CD4-positive, alpha-beta T cell treated with Interleukin-4 for 1 hour (primary cell): ENCODE measurements around the gene DLGAP1.
A peak's percentile ranks its signal among the peaks of the same experiment; 100 is the strongest.
"Not testable (repeated sequence)": the region's sequence is repeated elsewhere in the genome, so short reads cannot be mapped to it uniquely, and the experiment has no call there.

ENCODE experiments used
- DNase-seq, 2 donors: peaks; one replicate each; pipeline ENCODE4 v3.0.0-alpha.2; 2020 to 2022

The DLGAP1 gene

DNA sequence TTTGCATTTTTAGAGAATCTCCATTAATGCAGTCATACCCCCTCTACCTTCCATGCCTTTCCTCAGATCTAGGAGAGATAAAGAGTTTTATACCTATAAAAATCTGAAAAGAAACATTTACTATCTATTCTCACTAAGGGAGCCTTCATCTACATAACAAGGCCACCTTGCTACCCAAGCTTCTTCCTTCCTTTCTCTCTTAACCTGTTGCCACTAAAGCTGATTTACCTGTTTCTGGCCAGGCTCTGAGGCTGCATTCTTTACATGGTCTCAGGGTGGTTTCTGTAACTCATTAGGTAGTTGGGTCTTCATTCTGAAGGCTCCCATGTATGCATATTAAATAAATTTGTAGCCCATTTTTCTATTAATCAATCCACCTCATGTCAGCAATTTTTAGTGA, 391.6 kb downstream of the DLGAP1 start:
- no peak for DNase-seq

DNA sequence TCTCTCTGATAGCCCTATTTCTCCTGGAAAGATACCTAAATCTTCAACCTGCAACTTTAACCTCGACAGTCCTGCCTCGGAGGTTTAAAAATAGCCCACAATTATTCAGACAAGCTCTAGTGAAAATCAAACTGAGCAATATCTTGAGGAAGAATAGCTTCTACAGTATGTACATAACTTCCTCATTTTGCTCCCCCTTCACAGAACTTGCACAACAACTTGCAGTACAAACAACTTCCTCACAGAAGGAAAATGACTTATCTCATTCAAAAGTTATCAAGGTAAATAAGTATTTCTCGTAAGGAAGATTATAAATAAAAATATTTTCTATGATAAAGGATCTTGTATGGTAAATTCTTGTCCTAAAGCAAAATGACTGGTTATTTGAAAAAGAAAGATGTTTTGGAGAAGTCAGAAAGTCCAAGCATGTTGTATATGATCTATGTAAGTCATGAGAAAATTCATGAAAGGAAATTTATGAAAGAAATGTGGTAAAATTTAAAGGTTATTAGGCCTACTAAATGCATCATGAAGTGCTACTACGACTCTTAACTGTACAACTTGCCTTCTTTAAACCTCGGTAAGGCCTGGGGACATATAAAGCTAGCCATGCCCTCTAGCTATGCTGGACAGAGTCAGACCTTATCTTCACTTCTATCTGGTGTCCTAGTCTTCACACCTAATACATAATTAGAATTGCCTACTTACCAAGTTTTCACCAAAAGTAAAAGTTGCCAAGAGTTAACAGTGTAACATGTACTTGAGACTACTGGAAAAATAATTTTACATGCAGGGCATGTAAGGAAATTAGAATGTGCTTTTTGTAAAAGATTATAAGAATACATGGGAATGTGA, 394.5 kb downstream of the DLGAP1 start:
- DNase-seq: no peak

- DNase-seq: no peak
These were observed 396.9 kb downstream of the DLGAP1 start for GRCh38 chr18:4058179-4058578.

GRCh38 chr18:4040391-4041092, 414.6 kb downstream of the DLGAP1 start:
- DNase-seq: no peak

- DNase-seq: no peak
These were observed 419.6 kb downstream of the DLGAP1 start for GRCh38 chr18:4035521-4035920.

GRCh38 chr18:4034815-4035214, 420.3 kb downstream of the DLGAP1 start:
- DNase-seq: not testable (repeated sequence)

- no peak for DNase-seq
These were observed 428.6 kb downstream of the DLGAP1 start for GRCh38 chr18:4026542-4026941.

DNA sequence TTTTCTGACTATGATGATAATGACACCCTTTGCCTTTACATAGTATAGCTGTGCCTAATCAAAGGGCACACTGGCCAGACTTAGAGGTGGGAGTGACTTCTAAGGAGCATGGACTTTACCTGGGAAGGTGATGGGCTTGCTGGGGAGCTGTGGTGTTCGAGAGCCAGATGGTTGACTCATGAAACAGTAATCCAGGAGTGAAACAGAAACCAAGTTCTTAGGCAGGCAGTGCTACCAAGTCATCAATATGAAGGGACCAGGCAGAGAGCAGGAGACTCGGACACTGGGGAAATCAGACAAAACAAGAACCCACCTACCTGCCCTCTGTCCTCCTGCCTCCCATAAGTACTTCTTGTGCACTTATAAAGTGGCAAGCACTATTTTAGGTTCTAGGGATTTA, 430.4 kb downstream of the DLGAP1 start:
- no peak for DNase-seq

DNA sequence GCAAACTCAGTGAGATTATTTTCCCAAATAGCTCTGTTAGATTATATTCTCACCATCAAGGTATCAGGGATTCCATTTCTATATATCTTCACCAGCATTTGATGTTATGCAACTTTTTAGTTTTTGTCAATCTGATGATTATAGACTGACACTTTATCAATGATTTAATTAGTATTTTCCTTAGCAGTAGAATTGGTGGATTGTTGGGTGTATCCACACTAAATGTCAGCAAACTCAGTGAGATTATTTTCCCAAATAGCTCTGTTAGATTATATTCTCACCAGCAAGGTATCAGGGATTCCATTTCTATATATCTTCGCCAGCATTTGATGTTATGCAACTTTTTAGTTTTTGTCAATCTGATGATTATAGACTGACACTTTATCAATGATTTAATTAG, 432.4 kb downstream of the DLGAP1 start:
- not testable (repeated sequence) for DNase-seq

DNA sequence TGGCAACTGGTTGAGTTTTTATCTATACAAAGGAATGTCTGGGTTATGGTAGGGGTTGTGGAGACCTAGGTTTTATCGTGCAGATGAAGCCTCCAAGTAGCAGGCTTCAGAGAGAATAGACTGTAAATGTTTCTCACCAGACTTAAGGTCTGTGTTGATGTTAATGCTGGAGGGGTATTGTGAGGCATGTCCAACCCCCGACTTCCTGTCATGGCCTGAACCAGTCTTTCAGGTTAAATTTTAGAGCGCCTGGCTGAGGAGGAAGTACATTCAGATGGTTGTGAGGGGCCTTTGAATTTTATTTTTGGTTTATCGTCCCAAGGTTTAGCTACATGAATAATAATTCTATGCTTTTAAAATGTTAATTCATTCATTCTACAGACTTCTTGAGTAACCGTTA, 435.1 kb downstream of the DLGAP1 start:
- no peak for DNase-seq

DNA sequence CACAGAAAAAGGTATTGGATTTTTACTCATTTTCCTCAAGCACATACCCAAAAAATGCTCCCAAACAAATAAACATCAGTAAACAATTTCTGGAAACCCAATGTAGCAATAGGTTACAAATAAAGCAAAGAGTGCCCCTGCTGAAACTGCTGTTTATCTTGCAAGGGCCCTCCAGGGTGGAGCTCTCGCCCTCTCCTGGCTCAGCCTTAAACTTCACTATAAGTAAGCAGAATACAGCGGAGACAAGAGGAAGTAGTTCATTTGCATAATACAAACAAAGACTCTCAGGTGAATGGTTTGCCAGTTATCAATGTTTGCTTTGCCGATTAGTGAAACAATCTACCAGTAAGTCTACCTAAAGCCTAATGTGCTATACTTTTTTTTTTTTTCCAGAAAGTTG, 437.6 kb downstream of the DLGAP1 start:
- peak in 1 of 2 donors; percentile 7 for DNase-seq

DNA sequence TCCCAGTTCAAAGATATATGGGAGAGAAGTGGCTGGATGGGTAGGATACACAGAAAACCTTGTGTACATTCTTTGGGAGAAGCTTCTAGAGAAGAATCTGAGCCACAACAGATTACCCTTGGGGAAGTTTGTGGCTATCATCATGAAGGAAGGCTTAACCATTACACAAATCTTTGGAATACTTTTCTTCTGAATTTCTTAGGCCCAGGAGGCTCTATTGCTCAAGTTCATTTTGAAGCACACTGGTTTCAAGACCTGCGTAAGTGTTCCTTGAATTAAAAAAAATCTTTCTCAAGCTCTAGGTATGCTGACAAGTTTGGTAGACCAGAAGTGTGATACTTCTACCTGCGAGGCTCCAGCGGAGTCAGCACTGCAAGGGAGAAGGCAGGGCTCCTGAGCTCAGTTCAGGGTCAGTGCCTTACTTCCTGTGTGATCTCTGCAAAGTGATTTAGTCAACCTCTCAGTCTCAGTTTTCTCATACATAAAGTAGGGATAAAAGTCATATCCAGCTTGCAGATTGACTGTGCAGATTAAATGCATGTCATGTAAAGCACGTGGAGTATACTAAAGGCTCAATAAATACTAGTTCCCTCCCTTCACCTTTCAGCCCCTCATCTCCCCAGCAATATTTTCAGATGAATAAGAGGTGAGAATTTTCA, 438.6 kb downstream of the DLGAP1 start:
- DNase-seq: no peak

DNA sequence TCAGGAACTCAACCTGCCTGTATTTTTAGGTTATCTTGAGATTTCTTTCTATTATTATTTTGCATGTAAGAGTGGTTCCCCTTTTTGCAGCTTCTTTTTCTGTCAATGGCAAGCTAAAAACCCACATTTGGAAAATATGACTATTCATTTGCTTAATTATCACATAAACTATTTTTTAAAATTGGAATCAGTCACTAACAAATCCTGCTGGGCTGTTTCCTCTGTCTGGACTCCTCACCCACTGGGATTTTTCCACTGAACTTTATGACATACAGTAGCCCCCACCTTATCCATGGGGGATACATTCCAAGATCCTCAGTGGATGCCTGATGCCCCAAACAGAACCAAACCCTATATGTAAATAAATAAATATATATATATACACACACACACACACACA, 447.3 kb downstream of the DLGAP1 start:
- no peak for DNase-seq

GRCh38 chr18:4004183-4004829, 450.8 kb downstream of the DLGAP1 start:
- no peak for DNase-seq

GRCh38 chr18:3998698-3999333, 456.3 kb downstream of the DLGAP1 start:
- peak in 1 of 2 donors; percentile 26 for DNase-seq

DNA sequence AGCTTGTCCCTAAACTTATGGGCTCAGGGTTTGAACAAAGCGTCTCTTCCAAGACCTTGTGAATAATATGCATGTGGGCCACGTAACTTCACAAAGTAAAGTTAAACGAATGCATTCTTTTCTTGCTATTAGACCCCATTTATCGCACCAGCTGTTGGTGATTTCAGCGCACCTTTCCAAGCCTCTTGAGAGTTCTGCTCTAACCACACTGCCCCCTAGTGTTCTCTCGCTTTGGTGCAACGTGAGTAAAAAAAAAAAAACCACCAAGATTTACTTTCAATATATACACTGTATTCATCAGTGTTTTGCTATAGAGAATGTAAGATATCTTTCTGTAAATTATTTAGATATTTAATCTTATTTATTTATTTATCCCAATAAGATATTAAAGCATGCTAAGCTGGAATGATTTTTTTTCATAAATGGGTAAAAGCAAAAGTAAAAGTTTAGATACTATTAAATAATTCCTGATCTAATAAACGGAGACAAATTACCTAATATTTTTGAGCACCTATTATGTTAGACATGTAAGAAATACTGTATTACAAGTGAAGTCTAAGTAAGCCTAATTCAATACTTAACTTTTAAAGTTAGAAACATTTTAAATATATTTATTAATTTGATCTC, 459.5 kb downstream of the DLGAP1 start:
- peak; percentile 19 to 53 for DNase-seq

DNA sequence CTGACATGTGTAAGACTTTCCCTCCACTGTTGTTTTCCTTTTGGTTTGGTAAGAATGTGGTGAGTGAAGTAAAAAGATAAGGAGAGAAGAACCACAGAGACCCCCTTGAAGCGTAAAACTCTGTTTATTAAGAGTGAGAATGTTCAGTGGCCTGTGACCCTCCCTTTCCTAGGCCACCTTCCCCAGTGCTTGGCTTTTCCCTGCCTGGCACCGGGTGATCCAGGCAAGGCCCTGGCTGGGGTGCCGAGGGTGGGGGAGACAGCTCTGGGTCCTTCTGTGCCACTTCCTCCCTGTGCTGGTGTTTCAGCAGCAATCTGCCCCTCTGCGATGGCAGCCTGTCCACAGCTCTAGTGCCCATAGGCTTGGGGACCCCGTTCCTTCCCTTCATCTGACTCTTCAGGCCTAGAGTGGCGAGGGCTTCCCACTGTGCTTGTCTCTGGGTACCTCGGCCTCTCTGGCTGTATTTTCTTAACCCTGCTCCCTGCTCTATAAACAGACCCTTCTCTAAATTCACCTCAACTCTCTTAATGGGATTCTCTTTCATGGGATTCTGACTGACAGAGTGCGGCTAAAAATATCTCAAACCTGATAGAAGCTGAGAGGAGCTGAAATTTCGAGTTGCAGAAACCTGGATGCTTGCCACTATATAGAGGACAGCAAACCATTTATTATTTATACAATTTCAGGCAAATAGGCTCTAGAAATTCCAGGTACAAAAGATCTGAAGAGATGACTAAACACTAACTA, 461.0 kb downstream of the DLGAP1 start:
- DNase-seq: no peak

DNA sequence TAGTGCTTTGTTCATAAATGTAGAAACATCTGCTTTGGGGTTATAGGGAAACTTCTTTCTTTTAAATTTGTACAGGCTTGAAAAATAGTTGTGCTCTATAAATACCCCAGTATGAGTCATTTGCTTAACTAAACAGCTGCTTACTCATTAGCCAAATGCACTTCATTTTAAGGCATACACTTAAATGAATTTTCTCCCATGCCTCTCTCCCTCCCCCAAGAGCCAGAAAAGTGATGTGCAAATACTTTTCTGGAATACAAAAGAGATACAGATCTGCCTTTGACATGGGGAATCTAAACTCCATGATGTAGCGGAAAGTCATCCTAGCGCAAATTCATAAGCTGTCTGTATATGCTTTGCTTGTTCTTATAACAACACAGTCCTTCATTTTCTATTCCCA, 469.4 kb downstream of the DLGAP1 start:
- DNase-seq: no peak

DNA sequence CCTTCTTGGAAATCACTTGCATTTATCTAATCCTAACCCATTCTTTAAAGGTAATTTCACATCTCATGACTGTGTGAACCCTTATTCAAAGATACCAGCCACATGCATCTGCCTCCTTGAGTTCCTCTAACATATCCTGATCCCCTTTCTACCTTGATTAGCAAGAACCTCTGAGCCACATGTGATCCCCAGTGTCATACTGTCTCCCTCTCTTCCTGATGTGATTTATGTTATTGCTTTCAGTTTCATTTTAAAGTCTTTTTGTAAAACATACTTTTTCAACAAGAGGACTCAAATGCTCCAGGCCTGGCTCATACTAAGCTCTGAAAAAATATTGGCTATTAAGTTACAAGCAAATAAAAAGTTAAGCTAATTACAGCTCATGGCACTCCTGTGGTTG, 470.1 kb downstream of the DLGAP1 start:
- DNase-seq: peak in 1 of 2 donors; percentile 9

DNA sequence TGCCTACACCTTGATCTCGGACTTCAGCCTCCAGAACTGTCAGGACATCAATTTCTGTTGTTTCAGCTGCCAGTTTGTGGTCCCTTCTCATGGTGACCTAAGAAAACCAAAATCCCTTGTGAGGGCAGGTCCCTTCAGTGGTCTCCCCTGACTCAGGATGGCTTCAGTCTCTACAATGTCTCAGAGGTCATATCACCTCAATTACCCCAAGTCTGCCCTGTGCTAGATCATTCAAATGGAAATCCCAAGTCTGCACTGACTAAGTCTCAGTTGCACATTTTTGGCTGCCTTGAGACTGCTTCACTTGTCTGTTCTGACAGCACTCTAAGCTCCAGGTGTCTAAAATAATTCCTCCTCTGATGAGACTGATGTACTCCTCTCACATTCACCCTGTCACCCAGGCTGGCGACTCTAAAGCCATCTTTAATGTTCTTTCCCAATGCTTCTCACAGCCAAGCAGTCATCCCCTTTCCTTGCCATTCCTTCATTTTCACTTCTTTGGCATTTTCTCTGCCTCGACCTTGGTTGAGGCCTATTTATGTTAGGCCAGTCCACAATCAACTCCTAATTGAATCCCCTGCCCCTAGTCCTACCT, 470.8 kb downstream of the DLGAP1 start:
- DNase-seq: no peak

DNA sequence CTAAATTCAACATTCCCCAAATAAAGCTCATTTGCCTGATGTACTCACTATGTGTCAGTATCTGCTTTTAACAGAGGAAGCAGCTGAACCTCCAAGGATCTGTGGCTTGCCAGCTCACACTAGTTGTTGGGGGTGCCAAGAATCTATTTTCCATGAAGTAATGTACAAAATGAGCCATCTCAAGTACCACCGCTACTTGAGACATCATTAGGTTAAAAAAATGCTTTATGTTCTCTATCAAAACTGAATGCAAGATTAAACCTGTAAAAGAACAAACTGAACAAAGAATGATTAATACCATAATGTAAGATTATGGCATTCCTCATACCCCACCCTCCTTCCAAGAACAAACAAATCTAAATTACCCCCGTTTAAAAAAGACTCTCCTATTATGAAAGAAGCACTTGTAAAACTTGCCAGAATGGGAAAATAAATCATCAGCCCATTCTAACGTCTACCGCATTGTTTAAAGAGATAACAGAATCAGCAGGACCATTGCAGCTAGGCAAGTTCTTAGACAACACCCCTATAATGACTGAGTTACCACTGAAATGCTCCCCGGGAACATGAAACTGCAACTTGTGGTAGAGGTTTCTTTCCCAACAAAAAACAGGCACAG, 471.6 kb downstream of the DLGAP1 start:
- no peak for DNase-seq
